ENCODE results near the gene CDC42SE2.

DNA sequence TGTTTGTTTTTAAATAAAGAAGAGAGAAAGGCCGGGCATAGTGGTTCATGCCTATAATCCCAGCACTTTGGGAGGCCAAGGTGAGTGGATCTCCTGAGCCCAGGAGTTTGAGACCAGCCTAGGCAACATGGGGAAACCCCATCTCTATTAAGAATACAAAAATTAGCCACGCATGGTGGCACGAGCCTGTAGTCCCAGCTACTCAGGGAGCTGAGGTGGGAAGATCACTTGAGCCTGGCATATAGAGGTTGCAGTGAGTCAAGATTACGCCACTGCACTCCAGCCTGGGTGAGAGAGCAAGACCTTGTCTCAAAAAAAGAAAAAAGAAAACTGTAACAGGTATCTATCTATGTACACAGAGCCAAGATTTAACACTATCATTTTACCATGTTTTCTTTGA, 34.2 kb upstream of the CDC42SE2 start:
- TF ChIP-seq, protein P1, sequence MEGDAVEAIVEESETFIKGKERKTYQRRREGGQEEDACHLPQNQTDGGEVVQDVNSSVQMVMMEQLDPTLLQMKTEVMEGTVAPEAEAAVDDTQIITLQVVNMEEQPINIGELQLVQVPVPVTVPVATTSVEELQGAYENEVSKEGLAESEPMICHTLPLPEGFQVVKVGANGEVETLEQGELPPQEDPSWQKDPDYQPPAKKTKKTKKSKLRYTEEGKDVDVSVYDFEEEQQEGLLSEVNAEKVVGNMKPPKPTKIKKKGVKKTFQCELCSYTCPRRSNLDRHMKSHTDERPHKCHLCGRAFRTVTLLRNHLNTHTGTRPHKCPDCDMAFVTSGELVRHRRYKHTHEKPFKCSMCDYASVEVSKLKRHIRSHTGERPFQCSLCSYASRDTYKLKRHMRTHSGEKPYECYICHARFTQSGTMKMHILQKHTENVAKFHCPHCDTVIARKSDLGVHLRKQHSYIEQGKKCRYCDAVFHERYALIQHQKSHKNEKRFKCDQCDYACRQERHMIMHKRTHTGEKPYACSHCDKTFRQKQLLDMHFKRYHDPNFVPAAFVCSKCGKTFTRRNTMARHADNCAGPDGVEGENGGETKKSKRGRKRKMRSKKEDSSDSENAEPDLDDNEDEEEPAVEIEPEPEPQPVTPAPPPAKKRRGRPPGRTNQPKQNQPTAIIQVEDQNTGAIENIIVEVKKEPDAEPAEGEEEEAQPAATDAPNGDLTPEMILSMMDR (conservative IDR thresholded peaks at IDR 0.05; ENCODE audit: low read depth in 2 of 2): no peak
- no peak for TF ChIP-seq POLR2AphosphoS5 (IDR thresholded peaks at IDR 0.05; ENCODE audit: low read depth)
- TF ChIP-seq EZH2 (IDR thresholded peaks at IDR 0.05; ENCODE audit: low read depth, unreplicated experiment): no peak
- TF ChIP-seq, protein P2, sequence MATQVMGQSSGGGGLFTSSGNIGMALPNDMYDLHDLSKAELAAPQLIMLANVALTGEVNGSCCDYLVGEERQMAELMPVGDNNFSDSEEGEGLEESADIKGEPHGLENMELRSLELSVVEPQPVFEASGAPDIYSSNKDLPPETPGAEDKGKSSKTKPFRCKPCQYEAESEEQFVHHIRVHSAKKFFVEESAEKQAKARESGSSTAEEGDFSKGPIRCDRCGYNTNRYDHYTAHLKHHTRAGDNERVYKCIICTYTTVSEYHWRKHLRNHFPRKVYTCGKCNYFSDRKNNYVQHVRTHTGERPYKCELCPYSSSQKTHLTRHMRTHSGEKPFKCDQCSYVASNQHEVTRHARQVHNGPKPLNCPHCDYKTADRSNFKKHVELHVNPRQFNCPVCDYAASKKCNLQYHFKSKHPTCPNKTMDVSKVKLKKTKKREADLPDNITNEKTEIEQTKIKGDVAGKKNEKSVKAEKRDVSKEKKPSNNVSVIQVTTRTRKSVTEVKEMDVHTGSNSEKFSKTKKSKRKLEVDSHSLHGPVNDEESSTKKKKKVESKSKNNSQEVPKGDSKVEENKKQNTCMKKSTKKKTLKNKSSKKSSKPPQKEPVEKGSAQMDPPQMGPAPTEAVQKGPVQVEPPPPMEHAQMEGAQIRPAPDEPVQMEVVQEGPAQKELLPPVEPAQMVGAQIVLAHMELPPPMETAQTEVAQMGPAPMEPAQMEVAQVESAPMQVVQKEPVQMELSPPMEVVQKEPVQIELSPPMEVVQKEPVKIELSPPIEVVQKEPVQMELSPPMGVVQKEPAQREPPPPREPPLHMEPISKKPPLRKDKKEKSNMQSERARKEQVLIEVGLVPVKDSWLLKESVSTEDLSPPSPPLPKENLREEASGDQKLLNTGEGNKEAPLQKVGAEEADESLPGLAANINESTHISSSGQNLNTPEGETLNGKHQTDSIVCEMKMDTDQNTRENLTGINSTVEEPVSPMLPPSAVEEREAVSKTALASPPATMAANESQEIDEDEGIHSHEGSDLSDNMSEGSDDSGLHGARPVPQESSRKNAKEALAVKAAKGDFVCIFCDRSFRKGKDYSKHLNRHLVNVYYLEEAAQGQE (IDR thresholded peaks at IDR 0.05; ENCODE audit: unreplicated experiment): no peak
- TF ChIP-seq JUNB (IDR thresholded peaks at IDR 0.05; ENCODE audit: unreplicated experiment): no peak
- no peak for TF ChIP-seq EZH2phosphoT487 (IDR thresholded peaks at IDR 0.05; ENCODE audit: unreplicated experiment)
- TF ChIP-seq CREB1 (CRISPR knock-in tag; IDR thresholded peaks at IDR 0.05; ENCODE audit: low read depth): no peak
- TF ChIP-seq ZNF331 (CRISPR knock-in tag; IDR thresholded peaks at IDR 0.05; ENCODE audit: low read depth): no peak
- no peak for TF ChIP-seq STAT1 (IDR thresholded peaks at IDR 0.05; ENCODE audit: unreplicated experiment)
- TF ChIP-seq, protein P3, sequence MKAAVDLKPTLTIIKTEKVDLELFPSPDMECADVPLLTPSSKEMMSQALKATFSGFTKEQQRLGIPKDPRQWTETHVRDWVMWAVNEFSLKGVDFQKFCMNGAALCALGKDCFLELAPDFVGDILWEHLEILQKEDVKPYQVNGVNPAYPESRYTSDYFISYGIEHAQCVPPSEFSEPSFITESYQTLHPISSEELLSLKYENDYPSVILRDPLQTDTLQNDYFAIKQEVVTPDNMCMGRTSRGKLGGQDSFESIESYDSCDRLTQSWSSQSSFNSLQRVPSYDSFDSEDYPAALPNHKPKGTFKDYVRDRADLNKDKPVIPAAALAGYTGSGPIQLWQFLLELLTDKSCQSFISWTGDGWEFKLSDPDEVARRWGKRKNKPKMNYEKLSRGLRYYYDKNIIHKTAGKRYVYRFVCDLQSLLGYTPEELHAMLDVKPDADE (IDR thresholded peaks at IDR 0.05): no peak
- no peak for TF ChIP-seq NANOG (IDR thresholded peaks at IDR 0.05; ENCODE audit: borderline replicate concordance)
- TF ChIP-seq ZNF114 (CRISPR knock-in tag; IDR thresholded peaks at IDR 0.05): no peak
- TF ChIP-seq, protein P4, sequence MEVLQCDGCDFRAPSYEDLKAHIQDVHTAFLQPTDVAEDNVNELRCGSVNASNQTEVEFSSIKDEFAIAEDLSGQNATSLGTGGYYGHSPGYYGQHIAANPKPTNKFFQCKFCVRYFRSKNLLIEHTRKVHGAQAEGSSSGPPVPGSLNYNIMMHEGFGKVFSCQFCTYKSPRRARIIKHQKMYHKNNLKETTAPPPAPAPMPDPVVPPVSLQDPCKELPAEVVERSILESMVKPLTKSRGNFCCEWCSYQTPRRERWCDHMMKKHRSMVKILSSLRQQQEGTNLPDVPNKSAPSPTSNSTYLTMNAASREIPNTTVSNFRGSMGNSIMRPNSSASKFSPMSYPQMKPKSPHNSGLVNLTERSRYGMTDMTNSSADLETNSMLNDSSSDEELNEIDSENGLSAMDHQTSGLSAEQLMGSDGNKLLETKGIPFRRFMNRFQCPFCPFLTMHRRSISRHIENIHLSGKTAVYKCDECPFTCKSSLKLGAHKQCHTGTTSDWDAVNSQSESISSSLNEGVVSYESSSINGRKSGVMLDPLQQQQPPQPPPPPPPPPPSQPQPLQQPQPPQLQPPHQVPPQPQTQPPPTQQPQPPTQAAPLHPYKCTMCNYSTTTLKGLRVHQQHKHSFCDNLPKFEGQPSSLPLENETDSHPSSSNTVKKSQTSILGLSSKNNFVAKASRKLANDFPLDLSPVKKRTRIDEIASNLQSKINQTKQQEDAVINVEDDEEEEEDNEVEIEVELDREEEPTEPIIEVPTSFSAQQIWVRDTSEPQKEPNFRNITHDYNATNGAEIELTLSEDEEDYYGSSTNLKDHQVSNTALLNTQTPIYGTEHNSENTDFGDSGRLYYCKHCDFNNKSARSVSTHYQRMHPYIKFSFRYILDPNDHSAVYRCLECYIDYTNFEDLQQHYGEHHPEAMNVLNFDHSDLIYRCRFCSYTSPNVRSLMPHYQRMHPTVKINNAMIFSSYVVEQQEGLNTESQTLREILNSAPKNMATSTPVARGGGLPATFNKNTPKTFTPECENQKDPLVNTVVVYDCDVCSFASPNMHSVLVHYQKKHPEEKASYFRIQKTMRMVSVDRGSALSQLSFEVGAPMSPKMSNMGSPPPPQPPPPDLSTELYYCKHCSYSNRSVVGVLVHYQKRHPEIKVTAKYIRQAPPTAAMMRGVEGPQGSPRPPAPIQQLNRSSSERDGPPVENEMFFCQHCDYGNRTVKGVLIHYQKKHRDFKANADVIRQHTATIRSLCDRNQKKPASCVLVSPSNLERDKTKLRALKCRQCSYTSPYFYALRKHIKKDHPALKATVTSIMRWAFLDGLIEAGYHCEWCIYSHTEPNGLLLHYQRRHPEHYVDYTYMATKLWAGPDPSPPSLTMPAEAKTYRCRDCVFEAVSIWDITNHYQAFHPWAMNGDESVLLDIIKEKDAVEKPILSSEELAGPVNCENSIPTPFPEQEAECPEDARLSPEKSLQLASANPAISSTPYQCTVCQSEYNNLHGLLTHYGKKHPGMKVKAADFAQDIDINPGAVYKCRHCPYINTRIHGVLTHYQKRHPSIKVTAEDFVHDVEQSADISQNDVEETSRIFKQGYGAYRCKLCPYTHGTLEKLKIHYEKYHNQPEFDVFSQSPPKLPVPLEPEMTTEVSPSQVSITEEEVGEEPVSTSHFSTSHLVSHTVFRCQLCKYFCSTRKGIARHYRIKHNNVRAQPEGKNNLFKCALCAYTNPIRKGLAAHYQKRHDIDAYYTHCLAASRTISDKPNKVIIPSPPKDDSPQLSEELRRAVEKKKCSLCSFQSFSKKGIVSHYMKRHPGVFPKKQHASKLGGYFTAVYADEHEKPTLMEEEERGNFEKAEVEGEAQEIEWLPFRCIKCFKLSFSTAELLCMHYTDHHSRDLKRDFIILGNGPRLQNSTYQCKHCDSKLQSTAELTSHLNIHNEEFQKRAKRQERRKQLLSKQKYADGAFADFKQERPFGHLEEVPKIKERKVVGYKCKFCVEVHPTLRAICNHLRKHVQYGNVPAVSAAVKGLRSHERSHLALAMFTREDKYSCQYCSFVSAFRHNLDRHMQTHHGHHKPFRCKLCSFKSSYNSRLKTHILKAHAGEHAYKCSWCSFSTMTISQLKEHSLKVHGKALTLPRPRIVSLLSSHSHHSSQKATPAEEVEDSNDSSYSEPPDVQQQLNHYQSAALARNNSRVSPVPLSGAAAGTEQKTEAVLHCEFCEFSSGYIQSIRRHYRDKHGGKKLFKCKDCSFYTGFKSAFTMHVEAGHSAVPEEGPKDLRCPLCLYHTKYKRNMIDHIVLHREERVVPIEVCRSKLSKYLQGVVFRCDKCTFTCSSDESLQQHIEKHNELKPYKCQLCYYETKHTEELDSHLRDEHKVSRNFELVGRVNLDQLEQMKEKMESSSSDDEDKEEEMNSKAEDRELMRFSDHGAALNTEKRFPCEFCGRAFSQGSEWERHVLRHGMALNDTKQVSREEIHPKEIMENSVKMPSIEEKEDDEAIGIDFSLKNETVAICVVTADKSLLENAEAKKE (CRISPR knock-in tag; IDR thresholded peaks at IDR 0.05): no peak
